Dendritic cell treated with granulocyte-macrophage colony-stimulating factor and Interleukin-4, amounts not matched to agents 40 ng/mL and 50 ng/mL, for 4 days (primary cell): ENCODE data around the gene LRRC51.

Source experiments
- H3K27ac Mint-ChIP-seq: one replicate; pipeline ENCODE4 v1.8.0; 2022; ENCODE audit warnings: mild to moderate bottlenecking, mixed read lengths
- H3K27me3 Mint-ChIP-seq: one replicate; pipeline ENCODE4 v1.8.0; 2022; ENCODE audit warnings: mild to moderate bottlenecking, mixed read lengths
- H3K36me3 Mint-ChIP-seq: one replicate; pipeline ENCODE4 v1.8.0; 2022; ENCODE audit warnings: low read depth, mixed read lengths
- H3K4me1 Mint-ChIP-seq: one replicate; pipeline ENCODE4 v1.8.0; 2022; ENCODE audit warnings: low read depth, mixed read lengths
- H3K4me3 Mint-ChIP-seq: one replicate; pipeline ENCODE4 v1.8.0; 2022; ENCODE audit warnings: mild to moderate bottlenecking, moderate library complexity, mixed read lengths
- H3K9me3 Mint-ChIP-seq: one replicate; pipeline ENCODE4 v1.8.0; 2022; ENCODE audit warnings: mixed read lengths
- intact Hi-C: fragments of 100-400 bp; cut with micrococcal nuclease; formaldehyde crosslinking; loops from one replicate; pipeline ENCODE4 v1.15.0; 2022

LRRC51 gene

DNA sequence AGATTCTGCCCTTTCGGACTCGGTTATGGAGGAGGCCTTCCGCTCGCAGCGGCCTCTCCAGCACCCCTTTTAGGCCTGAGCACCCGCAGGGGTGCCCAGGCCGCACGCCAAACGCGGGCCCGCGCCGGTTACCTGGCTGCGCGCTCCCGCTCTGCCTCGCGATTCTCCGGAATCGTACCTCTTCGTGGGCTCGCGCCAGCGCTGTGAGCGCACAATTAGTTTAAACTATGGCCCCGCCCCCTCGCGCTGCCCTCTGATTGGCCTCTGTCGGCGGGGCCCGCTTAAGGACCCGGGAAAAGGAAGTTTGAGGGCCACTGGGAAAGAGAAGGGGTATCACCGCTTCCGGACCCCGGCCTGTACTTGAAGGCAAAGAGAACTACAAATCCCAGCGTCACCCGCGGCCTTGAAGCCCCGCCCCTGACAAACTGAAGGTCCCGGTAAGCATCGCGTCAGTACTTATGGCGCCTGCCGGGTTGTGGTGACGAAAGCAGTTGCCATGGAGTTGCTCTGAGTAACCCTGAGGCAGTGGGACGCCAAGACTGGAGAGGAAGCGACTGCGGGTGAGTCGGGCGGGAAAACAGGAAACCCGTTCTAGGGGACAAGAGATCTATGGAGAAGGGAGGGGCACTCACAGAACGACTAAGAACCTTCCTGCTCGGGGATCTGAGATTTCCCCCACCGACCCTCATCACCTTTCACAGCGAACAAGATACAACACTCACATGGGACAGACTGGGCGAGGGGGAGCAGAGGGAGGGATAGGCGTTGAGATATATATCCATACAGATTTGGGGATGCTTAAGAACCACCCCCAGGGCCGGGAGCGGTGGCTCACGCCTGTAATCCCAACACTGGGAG is at the start of gene LRRC51, which contains the start of gene NUMA1:
LRRC51 (plus strand) TSS at position 525 of the 858 bp plus-strand sequence. CDS start 8,234 bp downstream, outside the sequence.
NUMA1 (minus strand) TSS at position 217 of the 858 bp plus-strand sequence. CDS start 44,599 bp downstream, outside the sequence.
- intact Hi-C loops, result no loop called here
- H3K36me3 Mint-ChIP-seq, result peaks cover 17% of the 10 kb centered on the region
- peak within 1 kb of the TSS; percentile 96 for H3K27ac Mint-ChIP-seq
- H3K27me3 Mint-ChIP-seq, result no peaks in the 10 kb centered on the region
- H3K4me3 Mint-ChIP-seq, result peak within 1 kb of the TSS; percentile 98
- peaks cover 72% of the 10 kb centered on the region for H3K4me1 Mint-ChIP-seq
- no peaks in the 10 kb centered on the region for H3K9me3 Mint-ChIP-seq

DNA sequence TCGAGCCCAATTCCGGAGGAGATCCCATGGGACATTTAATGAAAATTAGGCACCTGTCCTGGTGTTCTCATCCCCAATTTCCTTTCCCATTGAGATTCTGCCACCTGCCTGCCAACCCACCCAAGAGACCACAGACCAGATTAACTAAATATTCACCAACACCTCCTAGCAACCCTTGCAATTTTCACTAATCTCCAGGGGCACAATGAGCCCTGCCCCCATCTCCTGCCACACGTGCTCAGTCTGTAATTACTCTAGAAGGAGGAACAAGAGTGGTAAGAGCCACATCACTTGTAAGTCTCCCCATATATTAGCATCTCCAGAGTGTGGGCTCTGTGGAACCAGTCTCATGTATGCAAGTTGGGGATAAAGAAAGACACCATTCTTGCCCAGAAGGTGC is 44.0 kb upstream of the LRRC51 start:
- H3K27me3 Mint-ChIP-seq, result no peaks in the 10 kb centered on the region
- H3K27ac Mint-ChIP-seq, result no peak overlapping the region
- peaks cover 39% of the 10 kb centered on the region for H3K36me3 Mint-ChIP-seq
- intact Hi-C loops, result no loop called here
- no peak overlapping the region for H3K4me3 Mint-ChIP-seq
- peaks cover 11% of the 10 kb centered on the region for H3K4me1 Mint-ChIP-seq
- no peaks in the 10 kb centered on the region for H3K9me3 Mint-ChIP-seq

GRCh38 chr11:72037554-72038311 is 42.9 kb upstream of the LRRC51 start:
- Mint-ChIP-seq H3K27me3 (no peaks in the 10 kb centered on the region), H3K36me3 (peaks cover 46% of the 10 kb centered on the region), H3K4me1 (peaks cover 11% of the 10 kb centered on the region), H3K9me3 (no peaks in the 10 kb centered on the region), H3K4me3 (no peak overlapping the region), H3K27ac (no peak overlapping the region)
- intact Hi-C loops, result no loop called here

GRCh38 chr11:72038491-72038890 is 42.2 kb upstream of the LRRC51 start:
- Mint-ChIP-seq H3K4me3 (no peak overlapping the region), H3K36me3 (peaks cover 46% of the 10 kb centered on the region), H3K4me1 (peaks cover 11% of the 10 kb centered on the region), H3K27me3 (no peaks in the 10 kb centered on the region), H3K27ac (no peak overlapping the region), H3K9me3 (no peaks in the 10 kb centered on the region)
- intact Hi-C loops, result no loop called here

DNA sequence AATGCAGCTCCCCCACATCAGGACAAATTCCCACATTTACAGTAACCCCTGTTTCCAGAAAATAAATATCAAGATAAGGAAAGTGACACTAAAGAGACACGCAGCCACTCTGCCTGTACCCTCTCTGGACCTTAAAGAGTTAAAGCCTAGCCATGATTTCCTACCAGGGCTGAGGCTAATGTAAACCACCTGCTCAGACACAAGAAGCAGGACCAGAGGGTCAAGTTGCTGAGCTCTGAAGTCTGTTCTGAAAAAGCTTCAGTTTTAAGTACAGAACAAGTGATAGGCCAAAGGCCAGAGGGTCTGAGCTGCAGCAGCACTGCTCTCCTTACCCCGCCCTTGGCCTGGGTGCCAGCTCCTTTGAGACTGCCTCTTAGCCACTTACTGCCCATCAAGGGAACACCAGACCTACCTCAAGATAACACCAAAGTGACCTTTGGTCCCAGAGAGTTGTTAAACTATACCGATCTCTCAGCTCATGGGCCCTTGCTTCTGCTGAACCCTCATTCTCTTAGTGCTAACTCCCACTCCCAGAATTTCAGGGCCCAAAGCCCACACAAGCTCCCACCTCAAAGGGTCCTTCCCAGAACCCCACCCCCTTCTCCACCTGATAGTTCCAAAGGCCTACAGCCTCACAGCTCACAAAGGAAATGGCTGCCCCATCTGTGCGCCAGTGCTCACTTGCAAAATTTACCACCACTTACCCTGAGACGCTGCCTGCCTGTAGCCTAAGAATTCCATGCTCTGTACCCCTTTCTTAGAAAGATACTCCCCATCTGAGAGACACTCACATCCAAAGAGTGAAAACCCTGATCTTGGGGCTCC is 41.4 kb upstream of the LRRC51 start:
- no peak overlapping the region for H3K4me3 Mint-ChIP-seq
- intact Hi-C loops, result no loop called here
- H3K27ac Mint-ChIP-seq, result no peak overlapping the region
- H3K27me3 Mint-ChIP-seq, result no peaks in the 10 kb centered on the region
- peaks cover 11% of the 10 kb centered on the region for H3K4me1 Mint-ChIP-seq
- no peaks in the 10 kb centered on the region for H3K9me3 Mint-ChIP-seq
- H3K36me3 Mint-ChIP-seq, result peaks cover 39% of the 10 kb centered on the region

DNA sequence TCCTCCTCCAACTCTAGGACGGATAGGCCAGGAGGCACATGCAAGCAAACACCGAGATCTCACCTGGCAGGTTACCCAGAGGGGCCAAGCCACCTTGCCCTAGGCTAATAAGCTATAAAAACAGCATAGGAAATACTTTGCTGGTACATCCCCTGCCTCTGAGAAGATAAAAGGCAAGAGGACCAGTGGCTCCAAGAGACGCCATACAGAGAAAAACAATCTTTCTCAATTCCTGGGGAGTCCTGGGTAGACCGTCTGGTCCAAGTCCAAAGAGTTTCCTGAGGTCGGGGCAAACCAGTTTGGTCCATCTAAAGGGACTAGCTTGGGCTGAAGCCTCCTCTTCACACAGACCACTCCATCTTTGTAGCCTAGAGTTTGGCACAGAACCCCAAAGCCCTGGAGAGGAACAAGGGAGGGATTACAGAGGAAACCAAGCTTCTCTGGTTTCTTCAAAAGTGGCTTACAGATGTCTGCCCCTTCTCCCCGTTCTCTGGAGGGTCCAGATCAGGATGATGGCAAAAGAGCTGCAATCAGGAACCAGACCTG is 40.7 kb upstream of the LRRC51 start:
- H3K4me3 Mint-ChIP-seq, result no peak overlapping the region
- H3K27me3 Mint-ChIP-seq, result no peaks in the 10 kb centered on the region
- intact Hi-C loops, result loop anchor here (5.0 kb wide), 3 partner anchors 37 to 102 kb away; no protein-coding TSS in a partner anchor
- H3K9me3 Mint-ChIP-seq, result no peaks in the 10 kb centered on the region
- H3K36me3 Mint-ChIP-seq, result peaks cover 36% of the 10 kb centered on the region
- H3K4me1 Mint-ChIP-seq, result peaks cover 11% of the 10 kb centered on the region
- H3K27ac Mint-ChIP-seq, result no peak overlapping the region

- no peak overlapping the region for H3K27ac Mint-ChIP-seq
- intact Hi-C loops, result loop anchor here (5.0 kb wide), 3 partner anchors 37 to 102 kb away; no protein-coding TSS in a partner anchor
- no peaks in the 10 kb centered on the region for H3K27me3 Mint-ChIP-seq
- no peaks in the 10 kb centered on the region for H3K9me3 Mint-ChIP-seq
- H3K36me3 Mint-ChIP-seq, result peaks cover 36% of the 10 kb centered on the region
- H3K4me3 Mint-ChIP-seq, result no peak overlapping the region
- peaks cover 9% of the 10 kb centered on the region for H3K4me1 Mint-ChIP-seq
These were observed 39.9 kb upstream of the LRRC51 start for GRCh38 chr11:72040491-72041363.

GRCh38 chr11:72041364-72042063 is 39.1 kb upstream of the LRRC51 start:
- no peaks in the 10 kb centered on the region for H3K9me3 Mint-ChIP-seq
- H3K36me3 Mint-ChIP-seq, result peaks cover 38% of the 10 kb centered on the region
- no peaks in the 10 kb centered on the region for H3K27me3 Mint-ChIP-seq
- intact Hi-C loops, result loop anchor here (5.0 kb wide), 3 partner anchors 36 to 101 kb away; no protein-coding TSS in a partner anchor
- H3K4me1 Mint-ChIP-seq, result peaks cover 7% of the 10 kb centered on the region
- H3K4me3 Mint-ChIP-seq, result no peak overlapping the region
- H3K27ac Mint-ChIP-seq, result no peak overlapping the region

DNA sequence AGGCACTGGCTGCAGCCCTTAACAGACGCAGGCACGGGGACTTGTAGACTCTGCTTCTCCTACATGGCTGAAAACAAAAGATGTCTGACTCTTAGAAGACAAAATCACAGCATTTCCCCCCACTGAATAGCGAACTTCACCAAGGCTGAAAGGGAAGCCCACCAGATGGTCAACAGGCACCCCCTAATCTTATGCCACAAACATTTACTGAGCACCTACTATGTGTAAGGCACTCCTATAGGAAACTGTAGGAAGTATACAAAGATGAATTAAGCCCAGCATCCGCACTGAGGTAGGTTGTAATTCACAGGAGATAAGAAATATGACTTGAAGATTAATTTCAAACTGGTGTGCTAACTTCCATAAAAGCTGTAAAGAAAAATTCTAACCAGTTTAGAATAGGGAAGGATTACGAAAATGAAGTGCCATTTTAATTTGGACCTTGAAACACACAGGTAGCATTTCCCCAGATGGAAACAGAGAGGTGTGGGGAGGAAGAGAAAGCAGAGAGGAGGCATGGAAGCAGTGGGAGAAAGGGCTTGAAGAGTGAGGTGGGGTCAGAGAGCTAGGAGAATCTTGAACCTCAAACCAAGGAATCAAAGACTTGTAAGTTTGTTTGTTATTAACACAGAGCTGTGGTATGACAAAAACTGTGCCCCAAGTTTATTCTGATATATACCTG is 38.4 kb upstream of the LRRC51 start:
- intact Hi-C loops, result loop anchor here (5.0 kb wide), 3 partner anchors 35 to 100 kb away; no protein-coding TSS in a partner anchor
- Mint-ChIP-seq H3K9me3 (no peaks in the 10 kb centered on the region), H3K27me3 (no peaks in the 10 kb centered on the region), H3K27ac (no peak overlapping the region), H3K4me1 (no peaks in the 10 kb centered on the region), H3K36me3 (peaks cover 39% of the 10 kb centered on the region), H3K4me3 (no peak overlapping the region)

DNA sequence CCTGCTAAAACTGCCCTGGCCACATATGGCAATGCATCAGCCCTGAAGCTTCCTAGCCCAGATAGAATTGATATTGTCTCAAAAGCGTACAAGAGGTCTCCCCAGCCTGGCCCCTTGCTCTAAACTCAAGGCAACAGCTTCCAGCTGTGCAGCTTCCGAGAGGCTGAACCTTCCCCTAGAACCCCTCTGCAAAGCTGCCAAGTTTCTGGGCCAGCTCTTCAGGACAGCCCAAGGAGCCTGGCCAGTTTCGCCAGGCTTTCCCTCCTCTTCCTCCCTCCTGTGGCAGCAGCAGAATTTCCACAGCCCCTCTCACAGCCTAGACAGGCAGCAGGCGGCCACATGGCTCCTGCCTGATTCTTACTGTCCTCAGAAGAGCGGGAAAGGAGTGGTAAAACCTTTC is 34.8 kb upstream of the LRRC51 start:
- Mint-ChIP-seq H3K4me1 (no peaks in the 10 kb centered on the region), H3K4me3 (no peak overlapping the region), H3K9me3 (no peaks in the 10 kb centered on the region), H3K27me3 (no peaks in the 10 kb centered on the region), H3K36me3 (peaks cover 75% of the 10 kb centered on the region), H3K27ac (peak overlapping the region; percentile 20)
- intact Hi-C loops, result no loop called here

DNA sequence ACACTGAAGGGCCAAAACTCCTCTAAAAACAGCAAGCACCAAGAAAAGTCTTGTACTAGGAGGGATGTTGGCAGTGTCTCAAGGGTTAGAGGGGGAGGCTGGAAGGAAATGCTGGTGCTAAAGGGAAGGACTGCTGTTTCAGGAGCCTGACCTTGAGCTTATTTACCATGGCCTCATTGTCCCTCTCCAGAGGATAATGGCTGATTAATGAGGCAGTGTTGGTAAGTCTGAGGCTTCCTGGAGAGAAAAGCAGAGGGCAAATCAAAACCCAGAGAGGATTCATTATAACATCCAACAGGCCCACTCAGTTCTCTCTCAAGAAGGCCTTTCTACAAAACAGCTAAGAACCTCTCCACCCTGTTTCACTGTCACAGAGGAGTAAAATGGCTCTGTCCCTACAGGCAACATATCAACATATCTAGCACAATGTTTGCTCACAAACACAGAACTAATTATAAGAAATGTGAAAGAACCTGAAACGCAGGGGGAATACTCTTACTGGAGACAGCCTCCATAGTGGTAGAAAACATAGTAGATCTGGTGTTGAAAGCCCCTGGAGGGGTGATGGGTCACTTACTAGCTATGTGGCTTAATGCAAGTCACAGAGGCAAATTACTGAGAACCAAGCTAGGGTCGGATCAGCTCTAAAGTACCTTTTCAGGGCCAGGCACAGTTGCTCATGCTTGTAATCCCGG is 31.7 kb upstream of the LRRC51 start:
- intact Hi-C loops, result no loop called here
- H3K4me3 Mint-ChIP-seq, result no peak overlapping the region
- H3K4me1 Mint-ChIP-seq, result peaks cover 7% of the 10 kb centered on the region
- no peak overlapping the region for H3K27ac Mint-ChIP-seq
- no peaks in the 10 kb centered on the region for H3K9me3 Mint-ChIP-seq
- peaks cover 81% of the 10 kb centered on the region for H3K36me3 Mint-ChIP-seq
- H3K27me3 Mint-ChIP-seq, result no peaks in the 10 kb centered on the region
